Activated CD8-positive, alpha-beta memory T cell treated with anti-CD3 and anti-CD28 coated beads, Interleukin-2, amount 10 ng/mL, durations not matched to agents 7 days and 5 days (primary cell): ENCODE data around the gene C19orf33. TPM values are rescaled to one million over a fixed set of nuclear protein-coding genes. Genes with fewer than 3 reads are reported as not detected.
A peak's percentile ranks its signal among the peaks of the same experiment; 100 is the strongest.

Source experiments
- ATAC-seq: fragments of 150-1000 bp; cut with Tn5 transposase; one replicate; pipeline ENCODE4 v1.10.0; 2021; ENCODE audit warnings: moderate library complexity
- CTCF ChIA-PET: fragments of 350-600 bp; sonication (Branson Sonifier 250); formaldehyde crosslinking; loops from one replicate; lab custom pipeline; 2021; ENCODE audit warnings: antibody characterized with exemption; lab: Charles Lee
- DNase-seq: peaks from one replicate; pipeline ENCODE4 v3.0.0-alpha.2; 2020
- H3K27ac Mint-ChIP-seq: one replicate; pipeline ENCODE4 v1.8.0; 2021; ENCODE audit warnings: mild to moderate bottlenecking, mixed read lengths
- H3K27me3 Mint-ChIP-seq: one replicate; pipeline ENCODE4 v1.8.0; 2021; ENCODE audit warnings: mixed read lengths
- H3K36me3 Mint-ChIP-seq: one replicate; pipeline ENCODE4 v1.8.0; 2021; ENCODE audit warnings: mild to moderate bottlenecking, mixed read lengths
- H3K4me1 Mint-ChIP-seq: one replicate; pipeline ENCODE4 v1.8.0; 2021; ENCODE audit warnings: mixed read lengths
- H3K4me3 Mint-ChIP-seq: one replicate; pipeline ENCODE4 v1.8.0; 2021; ENCODE audit warnings: mild to moderate bottlenecking, moderate library complexity, mixed read lengths
- H3K9me3 Mint-ChIP-seq: one replicate; pipeline ENCODE4 v1.8.0; 2022; ENCODE audit warnings: low read depth, mixed read lengths
- total RNA-seq, 2 experiments: library from RNA; stranded (reverse); gene quantifications; one replicate each; pipeline ENCODE4 v1.2.3, GENCODE V29; 2021

C19orf33 gene
- total RNA-seq, 2 experiments from 2014 or later = not detected

DNA sequence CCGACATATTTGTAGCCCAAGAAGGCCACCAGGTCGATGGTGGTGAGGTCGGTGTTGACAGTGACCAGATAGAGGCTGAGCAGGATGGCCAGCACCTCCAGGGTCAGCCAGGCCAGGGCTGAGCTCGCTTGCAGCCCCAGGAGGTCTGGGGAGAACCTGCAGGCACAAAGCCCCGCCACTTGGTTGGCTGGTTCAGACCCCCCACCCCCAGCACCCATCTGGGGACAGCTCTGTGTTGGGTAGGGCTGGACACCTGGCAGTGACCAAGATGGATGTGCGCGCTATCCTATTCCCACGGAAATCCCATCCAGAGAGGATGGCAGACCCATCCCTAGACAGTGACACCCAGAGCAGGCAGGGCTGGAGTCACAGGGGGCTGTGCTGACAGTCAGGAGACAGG is 3.5 kb downstream of the C19orf33 start:
- Mint-ChIP-seq H3K4me1 (peaks cover 4% of the 10 kb centered on the region), H3K9me3 (no peaks in the 10 kb centered on the region), H3K27me3 (no peaks in the 10 kb centered on the region), H3K36me3 (peaks cover 10% of the 10 kb centered on the region), H3K27ac (no peak overlapping the region), H3K4me3 (no peak overlapping the region)
- CTCF ChIA-PET = interaction anchor here (0.5 to 1.6 kb wide), 2 partner anchors 63 to 73 kb away, joined by 3 read pairs; no protein-coding TSS in a partner anchor
- DNase-seq (no peak), ATAC-seq (no peak)

DNA sequence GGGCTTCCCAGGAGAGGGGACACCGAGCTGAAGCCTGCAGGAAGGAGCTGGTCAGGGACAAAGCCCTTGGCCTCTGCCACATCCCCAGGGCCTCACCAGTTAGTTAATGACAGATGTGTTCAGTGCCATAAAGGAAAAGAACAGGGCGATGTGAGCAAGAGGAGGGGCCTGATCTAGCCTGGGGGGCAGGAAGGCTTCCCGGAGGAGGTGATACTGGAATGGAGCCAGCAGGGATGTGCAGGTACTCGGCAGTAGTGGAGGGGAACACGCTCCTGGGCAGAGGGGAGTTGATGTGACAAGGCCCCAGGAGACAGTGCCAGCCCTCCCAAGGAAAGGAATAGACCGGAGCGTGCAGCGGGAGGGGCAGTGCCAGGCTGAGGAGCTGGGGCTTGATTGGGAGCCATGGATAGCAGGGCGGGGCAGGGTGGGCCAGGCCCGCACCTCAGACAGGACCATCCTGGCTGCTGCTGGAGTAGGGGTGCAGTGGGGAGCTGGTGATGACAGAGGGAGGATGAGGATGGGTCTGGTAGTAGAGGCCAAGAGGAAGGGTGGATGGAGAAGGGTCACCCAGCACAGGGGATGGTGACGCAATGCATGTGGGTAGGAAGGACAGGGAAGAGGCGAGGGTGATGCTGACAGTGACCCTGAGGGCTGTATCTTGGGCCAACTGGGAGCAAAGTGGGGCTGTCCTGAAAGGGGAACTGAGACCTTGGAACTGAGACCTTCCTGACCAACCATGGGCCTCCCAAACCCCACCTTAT is 4.1 kb downstream of the C19orf33 start:
- DNase-seq = no peak
- H3K27me3 Mint-ChIP-seq = no peaks in the 10 kb centered on the region

DNA sequence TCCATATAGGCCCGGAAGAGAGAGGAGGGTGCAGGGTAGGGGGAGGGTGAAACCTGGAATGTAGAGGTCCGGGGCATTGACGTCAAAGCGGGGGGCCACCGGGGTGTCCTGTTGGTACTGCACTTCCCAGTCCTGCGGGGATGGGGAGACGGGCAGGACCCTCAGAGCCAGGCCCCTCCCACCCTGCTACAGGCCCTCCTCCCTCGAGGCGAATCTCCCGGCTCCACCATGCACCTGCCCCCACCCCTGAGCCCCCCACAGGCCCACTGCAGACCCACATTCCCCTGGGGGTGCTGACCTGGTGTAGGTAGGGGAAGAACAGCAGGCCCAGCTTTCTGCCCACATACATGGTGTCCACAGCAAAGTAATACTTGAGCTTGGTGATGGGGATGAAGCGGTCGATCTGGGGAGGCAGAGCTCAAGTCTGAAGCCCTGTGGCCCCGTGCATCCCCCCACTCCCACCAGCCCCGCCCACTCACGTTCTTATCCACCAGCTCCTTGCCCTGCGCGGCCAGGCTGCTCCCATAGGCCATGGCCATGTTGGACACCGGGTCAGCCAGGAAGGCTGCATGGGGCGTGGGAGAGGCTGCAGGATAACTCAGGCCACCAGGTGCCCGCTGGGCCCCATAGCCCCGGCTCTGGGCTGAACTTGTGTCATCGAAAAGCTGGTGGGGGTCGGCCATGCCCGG is 5.0 kb downstream of the C19orf33 start:
- Mint-ChIP-seq H3K27me3 (no peaks in the 10 kb centered on the region), H3K4me1 (peaks cover 8% of the 10 kb centered on the region), H3K4me3 (no peak overlapping the region), H3K36me3 (peaks cover 10% of the 10 kb centered on the region), H3K9me3 (no peaks in the 10 kb centered on the region), H3K27ac (no peak overlapping the region)
- DNase-seq (no peak), ATAC-seq (no peak)
- CTCF ChIA-PET = no interaction called here

More for the DNA sequence above, 4.1 kb downstream of the C19orf33 start:
- H3K36me3 Mint-ChIP-seq = peaks cover 10% of the 10 kb centered on the region
- peak overlapping the region; percentile 12 for H3K27ac Mint-ChIP-seq
- ATAC-seq = no peak
- peaks cover 5% of the 10 kb centered on the region for H3K4me1 Mint-ChIP-seq
- CTCF ChIA-PET = interaction anchor here (1.6 kb wide), 1 partner anchor 64 kb away, joined by 3 read pairs; no protein-coding TSS in a partner anchor
- no peak overlapping the region for H3K4me3 Mint-ChIP-seq
- no peaks in the 10 kb centered on the region for H3K9me3 Mint-ChIP-seq

DNA sequence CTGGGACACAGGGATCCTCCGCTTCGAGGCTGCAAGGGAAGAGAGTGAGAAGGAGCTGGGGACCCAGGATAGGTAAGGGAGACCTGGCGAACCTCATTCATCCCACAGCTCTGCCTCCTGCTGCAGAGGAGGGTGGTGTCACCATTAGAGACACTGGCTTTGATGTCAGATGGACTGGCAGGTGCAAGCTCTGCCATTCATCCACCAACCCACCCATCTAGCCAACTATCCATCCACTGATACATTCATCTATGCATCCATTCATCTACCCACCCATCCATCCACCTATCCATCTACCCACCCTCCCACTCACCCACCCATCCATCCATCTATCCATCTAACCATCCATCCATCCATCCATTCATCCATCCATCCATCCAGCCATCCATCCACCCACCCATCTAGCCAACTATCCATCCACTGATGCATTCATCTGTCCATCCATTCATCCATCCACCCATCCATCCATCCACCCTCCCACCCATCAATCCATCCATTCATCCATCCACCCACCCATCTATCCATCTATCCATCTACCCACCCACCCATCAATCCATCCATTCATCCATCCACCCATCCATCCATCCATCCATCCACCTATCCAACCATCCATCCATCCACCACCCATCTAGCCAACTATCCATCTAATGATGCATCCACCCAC is 5.7 kb downstream of the C19orf33 start:
- Mint-ChIP-seq H3K36me3 (peaks cover 10% of the 10 kb centered on the region), H3K27me3 (no peaks in the 10 kb centered on the region), H3K4me1 (peaks cover 10% of the 10 kb centered on the region), H3K4me3 (no peak overlapping the region), H3K9me3 (no peaks in the 10 kb centered on the region), H3K27ac (no peak overlapping the region)
- no peak for ATAC-seq
- no peak for DNase-seq
- CTCF ChIA-PET = no interaction called here

- peaks cover 14% of the 10 kb centered on the region for H3K4me1 Mint-ChIP-seq
- ATAC-seq (no peak), DNase-seq (no peak)
- H3K27me3 Mint-ChIP-seq = no peaks in the 10 kb centered on the region
- H3K9me3 Mint-ChIP-seq = no peaks in the 10 kb centered on the region
- no peak overlapping the region for H3K27ac Mint-ChIP-seq
- CTCF ChIA-PET = no interaction called here
- no peak overlapping the region for H3K4me3 Mint-ChIP-seq
- peaks cover 10% of the 10 kb centered on the region for H3K36me3 Mint-ChIP-seq
These were observed 6.2 kb downstream of the C19orf33 start for GRCh38 chr19:38310279-38310670.

- ATAC-seq = no peak
- CTCF ChIA-PET = interaction anchor here (0.6 kb wide), 1 partner anchor 637 kb away, joined by 5 read pairs; no protein-coding TSS in a partner anchor
- no peak for DNase-seq
- Mint-ChIP-seq H3K27me3 (no peaks in the 10 kb centered on the region), H3K4me3 (no peak overlapping the region), H3K36me3 (peaks cover 10% of the 10 kb centered on the region), H3K27ac (no peak overlapping the region), H3K9me3 (no peaks in the 10 kb centered on the region), H3K4me1 (peaks cover 15% of the 10 kb centered on the region)
These were observed 6.9 kb downstream of the C19orf33 start for GRCh38 chr19:38310986-38311385.

DNA sequence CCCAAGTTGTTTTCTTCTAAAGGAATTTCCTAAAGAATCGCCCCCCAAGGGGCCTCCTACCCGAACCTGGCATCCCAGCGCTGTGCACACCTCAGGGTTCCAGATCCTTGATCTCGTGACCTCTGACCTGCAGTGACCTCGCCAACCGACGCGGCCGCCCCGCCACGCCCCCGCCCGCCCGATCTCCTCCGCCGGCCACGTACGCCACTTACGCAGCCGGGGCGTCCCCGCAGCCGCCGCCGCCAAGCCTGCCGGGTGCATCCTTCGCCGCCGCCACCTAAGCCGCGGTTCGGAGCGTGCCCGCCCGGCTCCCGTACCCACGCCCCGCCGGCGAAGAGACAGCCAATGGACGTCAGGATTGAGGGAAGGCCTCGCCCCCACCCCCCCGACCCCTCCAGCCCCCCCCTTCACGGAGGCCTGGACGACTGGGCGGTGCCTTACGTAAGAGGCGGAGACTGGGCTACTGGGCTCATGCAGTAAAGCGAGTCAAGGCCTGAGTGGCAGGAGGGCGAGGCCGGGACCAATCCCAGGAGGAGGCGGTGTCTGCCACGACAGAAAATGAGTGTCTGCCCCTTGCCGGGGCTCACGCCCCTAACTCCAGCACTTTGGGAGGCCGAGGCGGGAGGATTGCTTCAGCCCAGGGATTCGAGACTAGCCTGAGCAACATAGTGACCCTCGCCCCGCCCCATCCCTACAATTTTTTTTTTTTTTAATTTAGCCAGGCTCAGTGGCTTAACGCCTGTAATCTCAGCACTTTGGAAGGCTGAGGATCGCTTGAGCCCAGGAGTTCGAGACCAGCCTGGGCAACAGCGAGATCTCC is 11.8 kb downstream of the C19orf33 start, which contains the start of gene YIF1B:
Gene YIF1B (minus strand): TSS at position 291 of the 820 bp plus-strand sequence. CDS start 30 bp downstream, at position 261.
- H3K27ac Mint-ChIP-seq = peak within 1 kb of the TSS; percentile 97
- DNase-seq (peak; percentile 98), ATAC-seq (peak; percentile 94)
- H3K27me3 Mint-ChIP-seq = no peaks in the 10 kb centered on the region
- H3K36me3 Mint-ChIP-seq = peaks cover 2% of the 10 kb centered on the region
- H3K9me3 Mint-ChIP-seq = no peaks in the 10 kb centered on the region
- CTCF ChIA-PET = no interaction called here
- H3K4me3 Mint-ChIP-seq = peak within 1 kb of the TSS; percentile 94
- H3K4me1 Mint-ChIP-seq = peaks cover 47% of the 10 kb centered on the region

DNA sequence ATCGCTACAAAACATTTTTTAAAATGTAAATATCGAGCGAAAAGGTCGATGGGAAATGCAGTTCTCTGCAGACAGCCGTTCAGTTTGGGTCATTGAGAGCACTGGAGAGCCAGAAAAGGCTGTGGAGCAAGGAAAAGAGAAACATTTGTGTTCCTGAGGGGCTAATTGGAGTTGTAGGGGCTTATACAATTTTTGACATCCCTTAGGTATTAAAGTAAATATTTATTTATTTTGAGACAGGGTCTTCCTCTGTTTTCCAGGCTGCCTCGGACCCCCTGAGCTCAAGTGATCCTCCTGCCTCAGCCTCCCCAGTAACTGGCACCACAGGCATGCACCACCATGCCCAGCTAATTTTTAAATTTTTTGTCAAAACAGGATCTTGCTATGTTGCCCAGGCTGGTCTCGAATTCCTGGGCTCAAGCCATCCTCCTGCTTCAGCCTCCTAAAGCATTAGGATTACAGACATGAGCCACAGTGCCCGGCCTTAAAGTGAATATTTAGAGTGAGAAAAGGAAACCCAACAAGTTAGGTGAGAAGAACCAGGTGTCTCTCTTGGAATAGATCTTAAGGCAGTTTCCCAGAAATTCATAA is 12.5 kb downstream of the C19orf33 start:
- Mint-ChIP-seq H3K9me3 (no peaks in the 10 kb centered on the region), H3K27me3 (no peaks in the 10 kb centered on the region), H3K4me1 (peaks cover 49% of the 10 kb centered on the region), H3K36me3 (no peaks in the 10 kb centered on the region), H3K27ac (peak overlapping the region; percentile 97), H3K4me3 (peak overlapping the region; percentile 94)
- CTCF ChIA-PET = no interaction called here
- peak; percentile 1 for ATAC-seq
- no peak for DNase-seq

- Mint-ChIP-seq H3K4me3 (peak overlapping the region; percentile 94), H3K9me3 (no peaks in the 10 kb centered on the region)
- no peak for ATAC-seq
These were observed 13.1 kb downstream of the C19orf33 start for GRCh38 chr19:38317104-38317612.

DNA sequence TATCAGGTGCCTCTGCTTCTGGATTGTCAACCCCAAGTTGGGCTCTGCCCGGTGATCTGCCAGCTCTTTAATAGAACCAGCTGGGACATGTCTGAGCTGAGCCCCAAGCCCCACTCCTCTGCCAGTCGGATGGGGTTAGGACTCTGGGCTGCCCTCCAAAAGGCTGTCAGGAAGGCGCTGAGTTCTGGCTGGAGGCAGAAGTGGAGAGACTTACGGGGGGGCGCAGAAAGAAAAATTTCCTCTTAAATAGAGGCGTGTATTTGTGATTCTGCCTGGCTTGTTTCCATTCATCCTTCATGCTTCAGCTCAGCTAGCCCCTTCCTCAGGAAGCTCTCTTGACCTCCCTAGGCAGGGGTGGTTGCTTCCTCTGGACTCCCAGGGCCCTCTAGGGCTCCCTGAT is 14.6 kb downstream of the C19orf33 start:
- Mint-ChIP-seq H3K27ac (no peak overlapping the region), H3K4me3 (peak overlapping the region; percentile 79), H3K9me3 (no peaks in the 10 kb centered on the region), H3K4me1 (peaks cover 54% of the 10 kb centered on the region), H3K27me3 (no peaks in the 10 kb centered on the region), H3K36me3 (peaks cover 1% of the 10 kb centered on the region)
- DNase-seq (no peak), ATAC-seq (no peak)
- CTCF ChIA-PET = interaction anchor here (0.8 to 5.7 kb wide), 6 partner anchors 11 to 581 kb away, joined by 3 to 41 read pairs (median 5); partner anchors contain the start of genes CATSPERG, NFKBIB and SIRT2

More at GRCh38 chr19:38317104-38317612, 13.1 kb downstream of the C19orf33 start:
- H3K27me3 Mint-ChIP-seq = no peaks in the 10 kb centered on the region
- peak; percentile 69 for DNase-seq
- peak overlapping the region; percentile 97 for H3K27ac Mint-ChIP-seq
- no peaks in the 10 kb centered on the region for H3K36me3 Mint-ChIP-seq
- CTCF ChIA-PET = interaction anchor here (1.5 to 5.7 kb wide), 2 partner anchors 16 to 73 kb away, joined by 4 to 41 read pairs; partner anchors contain the start of gene CATSPERG
- peaks cover 55% of the 10 kb centered on the region for H3K4me1 Mint-ChIP-seq

GRCh38 chr19:38319421-38320258 is 15.6 kb downstream of the C19orf33 start, which contains the start of gene KCNK6:
KCNK6 (plus strand) TSS chr19:38319845; CDS start chr19:38319951, 106 bp downstream.
- DNase-seq = peak; percentile 60
- Mint-ChIP-seq H3K9me3 (no peaks in the 10 kb centered on the region), H3K27ac (peak within 1 kb of the TSS; percentile 70), H3K27me3 (no peaks in the 10 kb centered on the region), H3K4me1 (peaks cover 52% of the 10 kb centered on the region), H3K36me3 (peaks cover 1% of the 10 kb centered on the region), H3K4me3 (peak within 1 kb of the TSS; percentile 79)
- ATAC-seq = peak; percentile 9
- CTCF ChIA-PET = interaction anchor here (0.6 to 5.7 kb wide), 9 partner anchors 10 to 580 kb away, joined by 3 to 41 read pairs (median 3); partner anchors contain the start of genes CATSPERG, NFKBIB and SIRT2
